MG63 (cell line): ENCODE measurements around the gene INVS. TPM values are rescaled to one million over a fixed set of nuclear protein-coding genes. Genes with fewer than 3 reads are reported as not detected.
"Not testable (repeated sequence)": the region's sequence is repeated elsewhere in the genome, so short reads cannot be mapped to it uniquely, and the experiment has no call there.

Experiments used
- DNase-seq: peaks from one replicate; pipeline ENCODE4 v3.0.0-alpha.2; 2020
- H3K27me3 ChIP-seq: fragments of 250-450 bp; sonication (Bioruptor Pico); 2 replicates; pipeline ENCODE4 v1.5.1; 2020; ENCODE audit warnings: mild to moderate bottlenecking, moderate library complexity
- H3K36me3 ChIP-seq: fragments of 250-450 bp; sonication (Bioruptor Pico); 2 replicates; pipeline ENCODE4 v1.5.1; 2020; ENCODE audit warnings: mild to moderate bottlenecking, moderate library complexity
- H3K4me3 ChIP-seq: fragments of 250-450 bp; sonication (Bioruptor Pico); 2 replicates; pipeline ENCODE4 v1.5.1; 2020; ENCODE audit warnings: mild to moderate bottlenecking, moderate library complexity
- H3K9me3 ChIP-seq: fragments of 250-450 bp; sonication (Bioruptor Pico); 2 replicates; pipeline ENCODE4 v1.5.1; 2020; ENCODE audit warnings: mild to moderate bottlenecking, moderate library complexity
- total RNA-seq: library from RNA; depleted of rRNA; stranded (reverse); fragments of >200 nt; shearing (Covaris generic); gene quantifications from 2 replicates; pipeline ENCODE4 v1.2.3, GENCODE V29; 2014; ENCODE audit warnings: low replicate concordance; rRNA removed

Gene INVS
- 12.2 and 14.0 TPM in 2 replicates for total RNA-seq

- Histone ChIP-seq H3K4me3 (peak within 1 kb of the TSS; percentile 79), H3K27me3 (no peaks in the 10 kb centered on the region), H3K9me3 (no peaks in the 10 kb centered on the region), H3K36me3 (peaks cover 7% of the 10 kb centered on the region)
- DNase-seq = peak; percentile 99
Observed at GRCh38 chr9:100098887-100099721, at the start of gene INVS, which contains the start of gene ERP44. INVS (plus strand) TSS chr9:100099243; CDS start chr9:100104522, 5,279 bp downstream. ERP44 (minus strand) TSS chr9:100099000; CDS start chr9:100098840, 160 bp downstream.

- Histone ChIP-seq H3K9me3 (no peaks in the 10 kb centered on the region; the same call in 1 of the 2 replicates), H3K36me3 (peaks cover 8% of the 10 kb centered on the region), H3K27me3 (no peaks in the 10 kb centered on the region), H3K4me3 (no peak overlapping the region)
- no peak for DNase-seq
Observed at GRCh38 chr9:100049551-100049950, 49.5 kb upstream of the INVS start.

- Histone ChIP-seq H3K4me3 (no peak overlapping the region), H3K36me3 (peaks cover 11% of the 10 kb centered on the region), H3K9me3 (no peaks in the 10 kb centered on the region), H3K27me3 (no peaks in the 10 kb centered on the region)
- DNase-seq = no peak
Observed at GRCh38 chr9:100052375-100052774, 46.7 kb upstream of the INVS start.

GRCh38 chr9:100056561-100056960, 42.5 kb upstream of the INVS start:
- Histone ChIP-seq H3K36me3 (peaks cover 16% of the 10 kb centered on the region), H3K4me3 (no peak overlapping the region), H3K9me3 (no peaks in the 10 kb centered on the region), H3K27me3 (no peaks in the 10 kb centered on the region)
- DNase-seq = no peak

GRCh38 chr9:100057624-100058023, 41.4 kb upstream of the INVS start:
- no peaks in the 10 kb centered on the region for H3K9me3 ChIP-seq
- peaks cover 12% of the 10 kb centered on the region for H3K36me3 ChIP-seq
- DNase-seq = no peak
- H3K27me3 ChIP-seq = no peaks in the 10 kb centered on the region
- no peak overlapping the region for H3K4me3 ChIP-seq

- no peak for DNase-seq
- Histone ChIP-seq H3K36me3 (peaks cover 12% of the 10 kb centered on the region), H3K9me3 (no peaks in the 10 kb centered on the region), H3K27me3 (no peaks in the 10 kb centered on the region), H3K4me3 (no peak overlapping the region)
Observed at GRCh38 chr9:100058699-100059579, 40.1 kb upstream of the INVS start.

GRCh38 chr9:100062683-100063082, 36.4 kb upstream of the INVS start:
- not testable (repeated sequence) for DNase-seq, H3K4me3 ChIP-seq, H3K36me3 ChIP-seq

GRCh38 chr9:100063185-100063584, 35.9 kb upstream of the INVS start:
- Histone ChIP-seq H3K4me3 (no peak overlapping the region), H3K27me3 (no peaks in the 10 kb centered on the region), H3K36me3 (peaks cover 7% of the 10 kb centered on the region), H3K9me3 (no peaks in the 10 kb centered on the region)
- no peak for DNase-seq

More at GRCh38 chr9:100062683-100063082, 36.4 kb upstream of the INVS start:
- not testable (repeated sequence) for H3K9me3 ChIP-seq, H3K27me3 ChIP-seq

GRCh38 chr9:100064872-100065581, 34.0 kb upstream of the INVS start:
- H3K4me3 ChIP-seq = no peak overlapping the region
- no peaks in the 10 kb centered on the region for H3K36me3 ChIP-seq
- DNase-seq = peak; percentile 15

GRCh38 chr9:100066539-100066938, 32.5 kb upstream of the INVS start:
- DNase-seq = no peak
- H3K4me3 ChIP-seq = no peak overlapping the region
- H3K36me3 ChIP-seq = no peaks in the 10 kb centered on the region
- H3K27me3 ChIP-seq = no peaks in the 10 kb centered on the region
- no peaks in the 10 kb centered on the region for H3K9me3 ChIP-seq

More at GRCh38 chr9:100064872-100065581, 34.0 kb upstream of the INVS start:
- H3K27me3 ChIP-seq = no peaks in the 10 kb centered on the region
- H3K9me3 ChIP-seq = no peaks in the 10 kb centered on the region

- not testable (repeated sequence) for H3K27me3 ChIP-seq, H3K9me3 ChIP-seq, DNase-seq, H3K4me3 ChIP-seq, H3K36me3 ChIP-seq
Observed at GRCh38 chr9:100067990-100068389, 31.1 kb upstream of the INVS start.

- not testable (repeated sequence) for H3K4me3 ChIP-seq, H3K9me3 ChIP-seq, DNase-seq, H3K36me3 ChIP-seq, H3K27me3 ChIP-seq
Observed at GRCh38 chr9:100069068-100069467, 30.0 kb upstream of the INVS start.

GRCh38 chr9:100070104-100071041, 28.7 kb upstream of the INVS start:
- H3K27me3 ChIP-seq = no peaks in the 10 kb centered on the region
- DNase-seq = no peak
- no peaks in the 10 kb centered on the region for H3K36me3 ChIP-seq
- no peaks in the 10 kb centered on the region for H3K9me3 ChIP-seq
- H3K4me3 ChIP-seq = no peak overlapping the region

GRCh38 chr9:100071271-100071670, 27.8 kb upstream of the INVS start:
- Histone ChIP-seq H3K9me3 (no peaks in the 10 kb centered on the region), H3K4me3 (no peak overlapping the region), H3K36me3 (no peaks in the 10 kb centered on the region), H3K27me3 (no peaks in the 10 kb centered on the region)
- no peak for DNase-seq

GRCh38 chr9:100072805-100073204, 26.2 kb upstream of the INVS start:
- no peak for DNase-seq
- H3K4me3 ChIP-seq = no peak overlapping the region
- no peaks in the 10 kb centered on the region for H3K27me3 ChIP-seq
- no peaks in the 10 kb centered on the region for H3K9me3 ChIP-seq
- H3K36me3 ChIP-seq = no peaks in the 10 kb centered on the region

- H3K36me3 ChIP-seq = no peaks in the 10 kb centered on the region
- H3K27me3 ChIP-seq = no peaks in the 10 kb centered on the region
- no peak for DNase-seq
- no peak overlapping the region for H3K4me3 ChIP-seq
- no peaks in the 10 kb centered on the region for H3K9me3 ChIP-seq
Observed at GRCh38 chr9:100074093-100074492, 24.9 kb upstream of the INVS start.
